ENCODE measurements around the gene SBNO2. TPM values are rescaled to one million over a fixed set of nuclear protein-coding genes. Genes with fewer than 3 reads are reported as not detected.

SBNO2 gene
- total and polyA plus RNA-seq, 2 experiments from 2014 or later: 6.9 to 35.4 TPM

- Histone ChIP-seq H3K27me3 (ENCODE audit: insufficient read depth) (no peaks in the 10 kb centered on the region), H2AFZ (no peak overlapping the region), H3K27ac (ENCODE audit: low read depth) (no peak overlapping the region), H3K79me2 (replicated peaks; ENCODE audit: insufficient read depth) (no peaks in the 10 kb centered on the region), H4K20me1 (replicated peaks; ENCODE audit: insufficient read depth) (no peaks in the 10 kb centered on the region), H3K4me2 (no peak overlapping the region), H3F3A (replicated peaks; ENCODE audit: low read depth) (peaks cover 18% of the 10 kb centered on the region), H3K4me3 (no peak overlapping the region), H3K9me2 (ENCODE audit: insufficient read depth) (0 out of 2 replicates have a peak, but pooled peaks cover 3% of the 10 kb centered on the region), H3K36me3 (ENCODE audit: insufficient read depth) (no peaks in the 10 kb centered on the region), H3K4me1 (ENCODE audit: insufficient read depth) (peaks cover 4% of the 10 kb centered on the region; the same call in 1 of the 2 replicates)
- Mint-ChIP-seq H3K27ac (no peak overlapping the region), H3K4me1 (peaks cover 15% of the 10 kb centered on the region), H3K36me3 (ENCODE audit: low read depth) (no peaks in the 10 kb centered on the region), H3K9me3 (no peaks in the 10 kb centered on the region; the same call in 2 of the 3 replicates), H3K4me3 (no peak overlapping the region), H3K27me3 (ENCODE audit: insufficient read depth, low read depth, poor library complexity) (peaks cover 15% of the 10 kb centered on the region)
- TF ChIP-seq CREB1 (CRISPR knock-in tag; IDR thresholded peaks at IDR 0.05; ENCODE audit: low read depth) (no peak), EZH2 (IDR thresholded peaks at IDR 0.05; ENCODE audit: low read depth, unreplicated experiment) (no peak), JUNB (IDR thresholded peaks at IDR 0.05; ENCODE audit: unreplicated experiment) (no peak), POLR2AphosphoS5 (IDR thresholded peaks at IDR 0.05; ENCODE audit: low read depth) (no peak), CTCF (conservative IDR thresholded peaks at IDR 0.05; ENCODE audit: low read depth in 2 of 2) (no peak), ZNF331 (CRISPR knock-in tag; IDR thresholded peaks at IDR 0.05; ENCODE audit: low read depth) (no peak), REST (IDR thresholded peaks at IDR 0.05; ENCODE audit: unreplicated experiment) (no peak), EZH2phosphoT487 (IDR thresholded peaks at IDR 0.05; ENCODE audit: unreplicated experiment) (no peak), ZNF462 (CRISPR knock-in tag; IDR thresholded peaks at IDR 0.05) (no peak), ZNF114 (CRISPR knock-in tag; IDR thresholded peaks at IDR 0.05) (no peak), STAT1 (IDR thresholded peaks at IDR 0.05; ENCODE audit: unreplicated experiment) (no peak), NANOG (IDR thresholded peaks at IDR 0.05; ENCODE audit: borderline replicate concordance) (no peak), ETS1 (IDR thresholded peaks at IDR 0.05) (no peak)
- no peak for DNase-seq (ENCODE audit: low spot score)
- ATAC-seq: no peak
Measured at GRCh38 chr19:1182727-1183126, 8.7 kb upstream of the SBNO2 start.

Measured in GM23338 (cell line).